IMR-90 (cell line): ENCODE data around the gene CDK7. TPM values are rescaled to one million over a fixed set of nuclear protein-coding genes. Genes with fewer than 3 reads are reported as not detected.

Experiments used
- ATAC-seq: fragments of 200-7000 bp; cut with Tn5 transposase; 2 replicates; pipeline ENCODE4 v1.9.1; 2020; ENCODE audit warnings: low read depth, mild to moderate bottlenecking, moderate library complexity
- BruUV-seq: library from RNA; stranded (reverse); fragments of 400-500 nt; replicated peaks from 2 replicates; lab custom pipeline; 2021; lab: Mats Ljungman, UMichigan
- CTCF ChIA-PET: fragments of 300-600 bp; formaldehyde crosslinking; extraction: SDS; loops from one replicate; lab custom pipeline; 2021; ENCODE audit warnings: antibody characterized with exemption; lab: Yijun Ruan, JAX
- POLR2A ChIA-PET: fragments of 300-600 bp; sonication (Branson Sonifier 250); formaldehyde crosslinking; loops from one replicate; lab custom pipeline; 2022; ENCODE audit warnings: antibody characterized with exemption; ENCODE audit not compliant: unreplicated experiment; lab: Charles Lee
- DNase-seq: peaks from one replicate; pipeline ENCODE4 v3.0.0; 2013
- H2AFZ ChIP-seq: replicated peaks from 2 replicates; pipeline ENCODE3; 2013; ENCODE audit warnings: low read length, mild to moderate bottlenecking; ENCODE audit not compliant: poor library complexity
- H2AK5ac ChIP-seq: 2 replicates; pipeline ENCODE4 v1.6.1; 2013; ENCODE audit warnings: low read depth, low read length, inconsistent platforms
- H2AK9ac ChIP-seq: replicated peaks from 2 replicates; pipeline ENCODE3; 2013; ENCODE audit warnings: mild to moderate bottlenecking, low read depth, low read length, moderate library complexity; ENCODE audit not compliant: poor library complexity
- H2BK120ac ChIP-seq: 2 replicates; pipeline ENCODE4 v1.6.1; 2013; ENCODE audit warnings: low read depth, low read length, inconsistent platforms
- H2BK15ac ChIP-seq: 3 replicates; pipeline ENCODE4 v1.6.1; 2013; ENCODE audit warnings: low read depth, low read length, inconsistent platforms
- H2BK20ac ChIP-seq: 2 replicates; pipeline ENCODE4 v1.6.1; 2013; ENCODE audit warnings: low read depth, mild to moderate bottlenecking, inconsistent platforms, low read length, moderate library complexity
- H2BK5ac ChIP-seq: 2 replicates; pipeline ENCODE4 v1.6.1; 2013; ENCODE audit warnings: mild to moderate bottlenecking, low read depth, low read length, inconsistent platforms; ENCODE audit not compliant: poor library complexity, severe bottlenecking
- H3K14ac ChIP-seq: replicated peaks from 2 replicates; pipeline ENCODE4 v1.6.1; 2013; ENCODE audit warnings: low read depth, low read length, inconsistent platforms
- H3K18ac ChIP-seq: 2 replicates; pipeline ENCODE4 v1.6.1; 2013; ENCODE audit warnings: low read depth, low read length, control low read depth
- H3K23ac ChIP-seq: 2 replicates; pipeline ENCODE4 v1.6.1; 2013; ENCODE audit warnings: low read depth, low read length, inconsistent platforms
- H3K27ac ChIP-seq: 2 replicates; pipeline ENCODE4 v1.5.1; 2013; ENCODE audit warnings: mild to moderate bottlenecking, control low read depth, low read length; ENCODE audit not compliant: insufficient read depth
- H3K27me3 ChIP-seq: 2 replicates; pipeline ENCODE4 v1.6.1; 2013; ENCODE audit warnings: low read length; ENCODE audit not compliant: control insufficient read depth, insufficient read depth
- H3K36me3 ChIP-seq: 2 replicates; pipeline ENCODE4 v1.6.1; 2013; ENCODE audit warnings: low read length, mixed read lengths; ENCODE audit not compliant: control insufficient read depth, insufficient read depth
- H3K4ac ChIP-seq: 2 replicates; pipeline ENCODE4 v1.6.1; 2013; ENCODE audit warnings: low read depth, low read length, inconsistent platforms
- H3K4me1 ChIP-seq: 2 replicates; pipeline ENCODE4 v1.6.1; 2013; ENCODE audit warnings: low read length, mixed read lengths; ENCODE audit not compliant: control insufficient read depth, insufficient read depth
- H3K4me2 ChIP-seq: 2 replicates; pipeline ENCODE4 v1.6.1; 2013; ENCODE audit warnings: low read depth, mild to moderate bottlenecking, control low read depth, low read length, moderate library complexity
- H3K4me3 ChIP-seq: 2 replicates; pipeline ENCODE4 v1.5.1; 2013; ENCODE audit warnings: low read depth, mild to moderate bottlenecking, control low read depth, low read length, moderate library complexity; ENCODE audit not compliant: insufficient read depth
- H3K56ac ChIP-seq: 2 replicates; pipeline ENCODE4 v1.6.1; 2013; ENCODE audit warnings: low read length, inconsistent platforms; ENCODE audit not compliant: insufficient read depth; ENCODE audit errors: extremely low read depth
- H3K79me1 ChIP-seq, 2 experiments: 2 replicates each; pipeline ENCODE4 v1.6.1; 2013; ENCODE audit warnings: low read length in 2 of 2, inconsistent platforms in 1 of 2, low read depth in 1 of 2
- H3K9ac ChIP-seq: 2 replicates; pipeline ENCODE4 v1.6.1; 2013; ENCODE audit warnings: low read depth, low read length, control low read depth
- H3K9me1 ChIP-seq: 2 replicates; pipeline ENCODE4 v1.6.1; 2013; ENCODE audit warnings: low read length, inconsistent platforms; ENCODE audit not compliant: insufficient read depth
- H3K9me3 ChIP-seq: 2 replicates; pipeline ENCODE4 v1.6.1; 2013; ENCODE audit warnings: low read length; ENCODE audit not compliant: control insufficient read depth, insufficient read depth
- H4K20me1 ChIP-seq: 2 replicates; pipeline ENCODE4 v1.6.1; 2013; ENCODE audit warnings: low read length, inconsistent platforms; ENCODE audit not compliant: insufficient read depth
- H4K5ac ChIP-seq: 2 replicates; pipeline ENCODE4 v1.6.1; 2013; ENCODE audit warnings: mild to moderate bottlenecking, low read depth, low read length, control low read depth
- H4K8ac ChIP-seq, 2 experiments: 2 replicates each; pipeline ENCODE4 v1.6.1; 2013; ENCODE audit warnings: low read depth in 2 of 2, low read length in 2 of 2, control low read depth in 1 of 2, inconsistent platforms in 1 of 2
- H4K91ac ChIP-seq: 2 replicates; pipeline ENCODE4 v1.6.1; 2013; ENCODE audit warnings: low read depth, low read length, inconsistent platforms; ENCODE audit not compliant: insufficient read depth
- BHLHE40 ChIP-seq: fragments of 150-350 bp; IDR thresholded peaks from 2 replicates; pipeline ENCODE4 v1.6.1; 2016; ENCODE audit warnings: mild to moderate bottlenecking, low read depth, low read length
- CEBPB ChIP-seq: IDR thresholded peaks from 2 replicates; pipeline ENCODE4 v1.6.1; 2012; ENCODE audit warnings: low read depth, low read length, improper control_type of control experiment
- NFE2L2 ChIP-seq: fragments of 150-350 bp; IDR thresholded peaks from 2 replicates; pipeline ENCODE4 v1.6.1; 2016; ENCODE audit warnings: low read depth, mild to moderate bottlenecking, low read length
- WGBS, 2 experiments: methylation state at CpG; one replicate each; pipeline versions ENCODE4 v1.1.5 to v1.1.7; 2013; ENCODE audit warnings: missing lambda C conversion rate in 2 of 2; ENCODE audit not compliant: insufficient read length in 1 of 2; ENCODE audit errors: extremely low coverage in 2 of 2; 5-methylcytosine and 5-hydroxymethylcytosine counted together
- dilution Hi-C: fragments of 300-500 bp; cut with HindIII; formaldehyde crosslinking; loops from one replicate; pipeline ENCODE4 v1.14.3; 2018; ENCODE audit warnings: low sequenced_read_pairs; ENCODE audit not compliant: unreplicated experiment
- in situ Hi-C: fragments of 300-500 bp; cut with MboI; formaldehyde crosslinking; loops from 3 replicates; pipeline ENCODE4 v1.14.3; 2019; ENCODE audit warnings: low sequenced_read_pairs, inconsistent platforms, mixed read lengths
- intact Hi-C: fragments of 100-400 bp; cut with micrococcal nuclease; formaldehyde crosslinking; loops from 2 replicates; pipeline ENCODE4 v1.10.0; 2022
- polyA plus RNA-seq, 3 experiments: library from polyadenylated mRNA; depleted of rRNA; stranded (reverse); fragments of >200 nt; gene quantifications; 2 replicates each; pipeline ENCODE4 v1.2.3, GENCODE V29; 2012; ENCODE audit warnings: low replicate concordance in 1 of 3
- total RNA-seq: library from RNA; depleted of rRNA; stranded (reverse); fragments of >200 nt; gene quantifications from 2 replicates; pipeline ENCODE4 v1.2.3, GENCODE V29; 2012

The CDK7 gene
- total and polyA plus RNA-seq, 2 of the 4 experiments (the other 2 are of a cell fraction): 59.8 to 65.6 TPM

GRCh38 chr5:69206528-69207190 lies 28.0 kb upstream of the CDK7 start:
- in situ Hi-C loops: no loop called here
- Histone ChIP-seq H3K23ac (no peak overlapping the region), H3K18ac (no peak overlapping the region), H2BK15ac (peak overlapping the region; percentile 45; the same call in 1 of the 3 replicates), H2BK20ac (no peak overlapping the region), H3K9me1 (no peaks in the 10 kb centered on the region), H4K91ac (no peak overlapping the region), H3K4me1 (no peaks in the 10 kb centered on the region; the same call in none of the 2 replicates), H3K4me2 (no peak overlapping the region), H3K4ac (no peak overlapping the region), H2AK9ac (no peak overlapping the region), H3K56ac (0 out of 2 replicates have a peak overlapping the region, but pooled peaks have one; percentile 17), H4K5ac (no peak overlapping the region), H2BK120ac (no peak overlapping the region), H3K27me3 (no peaks in the 10 kb centered on the region), H3K36me3 (no peaks in the 10 kb centered on the region), H2AK5ac (no peak overlapping the region), H4K20me1 (no peaks in the 10 kb centered on the region), H4K8ac (no peak overlapping the region), H3K14ac (no peak overlapping the region), H3K4me3 (no peak overlapping the region), H2BK5ac (peak overlapping the region; percentile 74), H3K9me3 (no peaks in the 10 kb centered on the region), H3K79me1 (no peaks in the 10 kb centered on the region; a peak in 1 of 4 replicates), H2AFZ (no peak overlapping the region), H3K9ac (no peak overlapping the region), H3K27ac (peak overlapping the region; percentile 56; the same call in 1 of the 2 replicates)
- intact Hi-C loops: loop anchor here (2.0 kb wide), 1 partner anchor 36 kb away; no protein-coding TSS in a partner anchor
- no CpG with 5 or more reads among the region's 5 CpGs for WGBS, 2 experiments
- ChIA-PET POLR2A (no interaction called here), CTCF (no interaction called here)
- BruUV-seq: no TSS peak
- dilution Hi-C loops: no loop called here
- ATAC-seq (peak; percentile 40; the same call in 1 of the 2 replicates), DNase-seq (peak; percentile 54)
- TF ChIP-seq BHLHE40: peak; percentile 69
- TF ChIP-seq CEBPB: no peak
- no peak for TF ChIP-seq NFE2L2
